ENCODE results near the gene ZC3H10. TPM values are rescaled to one million over a fixed set of nuclear protein-coding genes. Genes with fewer than 3 reads are reported as not detected.

Gene ZC3H10
- total RNA-seq, 6 experiments from 2014 or later = 3.3 to 4.7 (median 3.8) TPM

GRCh38 chr12:56165369-56165768 is 47.3 kb downstream of the ZC3H10 start:
- peaks cover 46% of the 10 kb centered on the region for H3K36me3 Mint-ChIP-seq (ENCODE audit: low read depth)
- no peak overlapping the region for H3K4me3 Mint-ChIP-seq
- no peaks in the 10 kb centered on the region for H3K9me3 Mint-ChIP-seq
- DNase-seq = no peak
- H3K27ac Mint-ChIP-seq = peak overlapping the region; percentile 63
- H3K27me3 Mint-ChIP-seq (ENCODE audit: insufficient read depth) = peaks cover 38% of the 10 kb centered on the region
- peaks cover 25% of the 10 kb centered on the region for H3K4me1 Mint-ChIP-seq (ENCODE audit: low read depth)
- TF ChIP-seq CTCF (IDR thresholded peaks at IDR 0.05) = no peak

GRCh38 chr12:56169229-56169759 is 51.2 kb downstream of the ZC3H10 start:
- H3K4me1 Mint-ChIP-seq (ENCODE audit: low read depth) = no peaks in the 10 kb centered on the region
- H3K9me3 Mint-ChIP-seq = no peaks in the 10 kb centered on the region
- no peak overlapping the region for H3K4me3 Mint-ChIP-seq
- peaks cover 48% of the 10 kb centered on the region for H3K36me3 Mint-ChIP-seq (ENCODE audit: low read depth)
- H3K27ac Mint-ChIP-seq = peak overlapping the region; percentile 74
- peaks cover 24% of the 10 kb centered on the region for H3K27me3 Mint-ChIP-seq (ENCODE audit: insufficient read depth)
- TF ChIP-seq CTCF (IDR thresholded peaks at IDR 0.05) = no peak
- no peak for DNase-seq

GRCh38 chr12:56172839-56173238 is 54.8 kb downstream of the ZC3H10 start:
- Mint-ChIP-seq H3K27ac (no peak overlapping the region), H3K9me3 (no peaks in the 10 kb centered on the region), H3K4me1 (ENCODE audit: low read depth) (no peaks in the 10 kb centered on the region), H3K4me3 (no peak overlapping the region), H3K27me3 (ENCODE audit: insufficient read depth) (peaks cover 6% of the 10 kb centered on the region), H3K36me3 (ENCODE audit: low read depth) (peaks cover 51% of the 10 kb centered on the region)
- TF ChIP-seq CTCF (IDR thresholded peaks at IDR 0.05) = no peak
- no peak for DNase-seq

Other genes starting within 250 kb of the ZC3H10 start
- 10 to 100 TPM; 25.0 to 32.3 (median 28.3) TPM for gene PYM1, start 190.4 kb upstream of the ZC3H10 start, total RNA-seq (2021; fragmentation: NEBNext Ultra II Directional; extraction: Animal tissue kit (Norgen Biotek cat#: 25700))
- 10 to 100 TPM; 67.1 to 87.4 (median 79.6) TPM for gene DGKA, start 187.1 kb upstream of the ZC3H10 start, total RNA-seq (2021; fragmentation: NEBNext Ultra II Directional; extraction: Animal tissue kit (Norgen Biotek cat#: 25700))
- 1 to 10 TPM in 1 of 6 experiments, under 1 TPM in 5; 0.47 to 1.3 (median 0.59) TPM for gene PMEL, start 152.2 kb upstream of the ZC3H10 start, total RNA-seq (2021; fragmentation: NEBNext Ultra II Directional; extraction: Animal tissue kit (Norgen Biotek cat#: 25700))
- gene CDK2, start 151.4 kb upstream of the ZC3H10 start, total RNA-seq (2021; fragmentation: NEBNext Ultra II Directional; extraction: Animal tissue kit (Norgen Biotek cat#: 25700)) = 10 to 100 TPM; 27.1 to 61.0 (median 53.9) TPM
- 100 to 1,000 TPM in 2 of 6 experiments, 10 to 100 TPM in 4; 90.2 to 107 (median 96.5) TPM for gene RAB5B, start 144.2 kb upstream of the ZC3H10 start, total RNA-seq (2021; fragmentation: NEBNext Ultra II Directional; extraction: Animal tissue kit (Norgen Biotek cat#: 25700))
- gene SUOX, start 121.0 kb upstream of the ZC3H10 start, total RNA-seq (2021; fragmentation: NEBNext Ultra II Directional; extraction: Animal tissue kit (Norgen Biotek cat#: 25700)) = 10 to 100 TPM; 15.2 to 19.4 (median 17.0) TPM
- 1 to 10 TPM; 5.2 to 7.2 (median 5.9) TPM for gene IKZF4, start 97.2 kb upstream of the ZC3H10 start, total RNA-seq (2021; fragmentation: NEBNext Ultra II Directional; extraction: Animal tissue kit (Norgen Biotek cat#: 25700))
- gene RPS26, start 76.3 kb upstream of the ZC3H10 start, total RNA-seq (2021; fragmentation: NEBNext Ultra II Directional; extraction: Animal tissue kit (Norgen Biotek cat#: 25700)) = 100 to 1,000 TPM in 1 of 6 experiments, 10 to 100 TPM in 5; 40.7 to 151 (median 52.1) TPM
- gene ERBB3, start 38.1 kb upstream of the ZC3H10 start, total RNA-seq (2021; fragmentation: NEBNext Ultra II Directional; extraction: Animal tissue kit (Norgen Biotek cat#: 25700)) = 1 to 10 TPM; 1.0 to 2.5 (median 1.8) TPM
- gene PA2G4, start 13.7 kb upstream of the ZC3H10 start, total RNA-seq (2021; fragmentation: NEBNext Ultra II Directional; extraction: Animal tissue kit (Norgen Biotek cat#: 25700)) = 100 to 1,000 TPM; 144 to 190 (median 177) TPM
- gene RPL41, start 1.6 kb upstream of the ZC3H10 start, total RNA-seq (2021; fragmentation: NEBNext Ultra II Directional; extraction: Animal tissue kit (Norgen Biotek cat#: 25700)) = 1,000 to 10,000 TPM; 2,722 to 3,464 (median 3,292) TPM
- 100 to 1,000 TPM; 136 to 174 (median 151) TPM for gene ESYT1, start 10.0 kb downstream of the ZC3H10 start, total RNA-seq (2021; fragmentation: NEBNext Ultra II Directional; extraction: Animal tissue kit (Norgen Biotek cat#: 25700))
- 100 to 1,000 TPM in 5 of 6 experiments, 10 to 100 TPM in 1; 84.5 to 119 (median 108) TPM for gene MYL6B, start 34.3 kb downstream of the ZC3H10 start, total RNA-seq (2021; fragmentation: NEBNext Ultra II Directional; extraction: Animal tissue kit (Norgen Biotek cat#: 25700))
- gene MYL6, start 40.1 kb downstream of the ZC3H10 start, total RNA-seq (2021; fragmentation: NEBNext Ultra II Directional; extraction: Animal tissue kit (Norgen Biotek cat#: 25700)) = 1,000 to 10,000 TPM; 2,668 to 3,384 (median 3,141) TPM
- 10 to 100 TPM; 72.1 to 99.8 (median 87.1) TPM for gene SMARCC2, start 71.2 kb downstream of the ZC3H10 start, total RNA-seq (2021; fragmentation: NEBNext Ultra II Directional; extraction: Animal tissue kit (Norgen Biotek cat#: 25700))
- gene RNF41, start 103.7 kb downstream of the ZC3H10 start, total RNA-seq (2021; fragmentation: NEBNext Ultra II Directional; extraction: Animal tissue kit (Norgen Biotek cat#: 25700)) = 100 to 1,000 TPM in 1 of 6 experiments, 10 to 100 TPM in 5; 65.9 to 103 (median 71.2) TPM
- 10 to 100 TPM; 46.8 to 53.6 (median 49.4) TPM for gene NABP2, start 106.1 kb downstream of the ZC3H10 start, total RNA-seq (2021; fragmentation: NEBNext Ultra II Directional; extraction: Animal tissue kit (Norgen Biotek cat#: 25700))
- gene SLC39A5, start 111.8 kb downstream of the ZC3H10 start, total RNA-seq (2021; fragmentation: NEBNext Ultra II Directional; extraction: Animal tissue kit (Norgen Biotek cat#: 25700)) = under 1 TPM in 1 of 6 experiments, not detected in 5; 0.10 TPM
- gene ANKRD52, start 140.1 kb downstream of the ZC3H10 start, total RNA-seq (2021; fragmentation: NEBNext Ultra II Directional; extraction: Animal tissue kit (Norgen Biotek cat#: 25700)) = 10 to 100 TPM; 57.9 to 87.8 (median 68.6) TPM
- 10 to 100 TPM in 1 of 6 experiments, 1 to 10 TPM in 5; 6.4 to 10.7 (median 8.2) TPM for gene COQ10A, start 148.7 kb downstream of the ZC3H10 start, total RNA-seq (2021; fragmentation: NEBNext Ultra II Directional; extraction: Animal tissue kit (Norgen Biotek cat#: 25700))
- 100 to 1,000 TPM; 196 to 247 (median 232) TPM for gene CS, start 182.1 kb downstream of the ZC3H10 start, total RNA-seq (2021; fragmentation: NEBNext Ultra II Directional; extraction: Animal tissue kit (Norgen Biotek cat#: 25700))
- gene CNPY2, start 197.7 kb downstream of the ZC3H10 start, total RNA-seq (2021; fragmentation: NEBNext Ultra II Directional; extraction: Animal tissue kit (Norgen Biotek cat#: 25700)) = 100 to 1,000 TPM; 177 to 275 (median 188) TPM
- gene PAN2, start 215.7 kb downstream of the ZC3H10 start, total RNA-seq (2021; fragmentation: NEBNext Ultra II Directional; extraction: Animal tissue kit (Norgen Biotek cat#: 25700)) = 10 to 100 TPM in 5 of 6 experiments, 1 to 10 TPM in 1; 9.0 to 16.7 (median 14.6) TPM
- gene IL23A, start 220.6 kb downstream of the ZC3H10 start, total RNA-seq (2021; fragmentation: NEBNext Ultra II Directional; extraction: Animal tissue kit (Norgen Biotek cat#: 25700)) = under 1 TPM in 1 of 6 experiments, not detected in 5; 0.38 TPM
- gene STAT2, start 241.8 kb downstream of the ZC3H10 start, total RNA-seq (2021; fragmentation: NEBNext Ultra II Directional; extraction: Animal tissue kit (Norgen Biotek cat#: 25700)) = 100 to 1,000 TPM in 2 of 6 experiments, 10 to 100 TPM in 4; 78.6 to 105 (median 95.2) TPM
- gene APOF, start 244.6 kb downstream of the ZC3H10 start, total RNA-seq (2021; fragmentation: NEBNext Ultra II Directional; extraction: Animal tissue kit (Norgen Biotek cat#: 25700)) = not detected